T1000 (cell line): ENCODE data around the gene PHF19.

ENCODE experiments used
- DNase-seq: peaks from one replicate; lab custom pipeline; 2025; ENCODE audit warnings: mixed read lengths; lab: John Stamatoyannopoulos, UW

PHF19 gene

GRCh38 chr9:120873512-120873911 lies 3.5 kb downstream of the PHF19 start:
- no peak for DNase-seq

GRCh38 chr9:120872791-120873502 lies 4.0 kb downstream of the PHF19 start:
- DNase-seq = no peak

GRCh38 chr9:120870206-120870605 lies 6.8 kb downstream of the PHF19 start:
- DNase-seq = no peak

GRCh38 chr9:120869726-120870125 lies 7.3 kb downstream of the PHF19 start:
- no peak for DNase-seq

- no peak for DNase-seq
These were observed 7.7 kb downstream of the PHF19 start for GRCh38 chr9:120869360-120869687.

- peak; percentile 95 for DNase-seq
These were observed 8.2 kb downstream of the PHF19 start for GRCh38 chr9:120868676-120869359.

GRCh38 chr9:120868339-120868675 lies 8.7 kb downstream of the PHF19 start:
- DNase-seq = no peak

GRCh38 chr9:120867676-120868338 lies 9.2 kb downstream of the PHF19 start:
- DNase-seq = no peak

GRCh38 chr9:120866651-120867050 lies 10.3 kb downstream of the PHF19 start:
- no peak for DNase-seq

- no peak for DNase-seq
These were observed 11.2 kb downstream of the PHF19 start for GRCh38 chr9:120865809-120866208.

- no peak for DNase-seq
These were observed 11.8 kb downstream of the PHF19 start for GRCh38 chr9:120865176-120865575.

GRCh38 chr9:120864719-120865118 lies 12.3 kb downstream of the PHF19 start:
- no peak for DNase-seq

- no peak for DNase-seq
These were observed 13.2 kb downstream of the PHF19 start for GRCh38 chr9:120863833-120864232.

- no peak for DNase-seq
These were observed 14.5 kb downstream of the PHF19 start for GRCh38 chr9:120862452-120862851.

GRCh38 chr9:120861935-120862334 lies 15.1 kb downstream of the PHF19 start:
- no peak for DNase-seq

- DNase-seq = no peak
These were observed 16.9 kb downstream of the PHF19 start for GRCh38 chr9:120860083-120860482.

- no peak for DNase-seq
These were observed 17.6 kb downstream of the PHF19 start for GRCh38 chr9:120859361-120859760.

- DNase-seq = no peak
These were observed 19.1 kb downstream of the PHF19 start for GRCh38 chr9:120857902-120858301.

GRCh38 chr9:120857481-120857880 lies 19.5 kb downstream of the PHF19 start:
- DNase-seq = no peak

- no peak for DNase-seq
These were observed 20.3 kb downstream of the PHF19 start for GRCh38 chr9:120856700-120857099.

GRCh38 chr9:120855827-120856670 lies 20.9 kb downstream of the PHF19 start:
- no peak for DNase-seq

- no peak for DNase-seq
These were observed 22.2 kb downstream of the PHF19 start for GRCh38 chr9:120854596-120855327.
